ENCODE results near the gene POLR2J.
"Not testable (repeated sequence)": the region's sequence is repeated elsewhere in the genome, so short reads cannot be mapped to it uniquely, and the experiment has no call there.

POLR2J gene

DNA sequence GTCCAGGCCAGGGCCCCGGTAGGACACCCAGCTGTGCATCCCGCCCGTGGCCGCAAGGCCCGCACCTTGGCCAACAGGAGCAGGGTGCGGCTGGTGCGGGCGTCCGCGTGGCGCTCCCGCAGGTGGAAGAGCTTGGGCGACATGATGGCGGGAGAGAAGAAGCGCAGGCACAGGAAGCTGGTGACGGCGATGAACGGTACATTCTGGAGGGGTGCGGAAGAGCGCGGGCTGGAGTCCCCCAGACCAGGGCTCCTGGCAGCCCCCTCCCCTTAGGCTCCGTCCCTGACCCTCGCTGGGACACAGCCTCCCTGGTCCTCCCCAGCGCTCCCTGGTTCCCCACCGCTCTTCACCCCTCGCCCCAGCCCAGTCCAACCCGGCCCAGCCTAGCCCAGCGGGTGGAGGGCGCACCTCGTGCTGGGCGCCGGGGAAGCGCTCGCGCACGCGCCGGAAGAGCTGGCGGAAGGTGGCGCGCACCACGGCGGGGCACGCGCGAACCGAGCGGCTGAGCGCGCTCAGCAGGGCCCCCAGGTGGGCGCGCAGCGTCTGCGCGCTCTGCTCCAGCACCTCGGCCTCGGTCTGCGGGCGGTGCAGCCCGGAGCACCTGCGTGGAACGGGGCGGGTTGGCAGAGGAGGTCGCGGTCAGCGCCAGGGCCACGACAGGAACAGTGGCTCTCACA lies 15.9 kb upstream of the POLR2J start:
- DNase-seq: not testable (repeated sequence)

DNA sequence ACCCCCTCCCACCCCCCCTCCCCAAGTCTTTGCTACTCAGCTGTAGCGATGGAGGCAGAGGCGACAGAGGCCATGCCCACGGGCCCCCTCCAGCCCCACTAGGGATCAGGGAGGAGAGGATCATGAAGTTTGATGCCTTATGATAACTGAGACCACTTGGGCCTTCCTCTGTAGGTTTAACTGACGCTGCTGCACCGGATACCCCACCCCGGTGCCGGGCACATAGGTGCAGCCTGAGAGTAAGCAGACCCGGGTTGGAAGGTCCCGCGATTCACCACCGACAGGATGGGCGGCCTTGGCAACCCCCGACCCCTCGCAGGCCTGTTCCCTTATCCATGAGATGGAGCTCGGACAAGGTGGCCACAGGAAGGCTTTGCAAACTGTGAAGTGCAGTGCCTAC lies 15.3 kb upstream of the POLR2J start:
- not testable (repeated sequence) for DNase-seq

DNA sequence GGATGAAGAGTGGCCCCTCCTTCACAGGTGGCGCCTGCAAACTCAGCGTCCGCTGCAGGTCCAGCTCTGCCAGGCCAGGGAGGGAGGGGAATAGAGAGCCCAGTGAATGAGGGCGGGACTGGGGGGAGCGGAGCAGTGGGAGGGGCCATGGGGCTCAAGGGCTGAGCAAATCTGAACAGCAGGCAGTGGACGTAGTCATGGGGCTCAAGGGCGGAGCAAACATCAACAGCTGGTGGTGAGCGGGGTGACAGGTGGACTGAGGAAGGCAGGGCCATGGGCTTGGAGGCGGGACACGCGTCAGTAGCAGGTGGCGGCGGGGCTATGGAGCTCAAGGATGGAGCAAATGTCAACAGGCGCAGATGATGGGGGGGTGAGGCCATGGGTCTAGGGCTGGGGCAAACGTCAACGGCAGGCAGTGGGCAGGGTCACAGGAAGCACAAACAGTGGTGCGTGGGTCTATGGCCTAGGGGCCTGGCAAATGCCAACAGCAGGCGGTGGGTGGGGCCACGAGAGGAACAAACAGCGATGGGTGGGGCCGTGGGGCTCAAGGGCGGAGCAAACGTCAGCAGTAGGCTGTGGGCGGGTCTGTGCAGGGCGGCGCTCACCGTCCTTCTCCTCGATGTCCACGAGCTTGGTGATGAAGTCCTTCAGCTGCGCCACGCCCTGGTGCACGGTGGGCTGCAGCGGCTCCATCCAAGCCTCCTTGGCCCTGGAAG lies 14.7 kb upstream of the POLR2J start:
- not testable (repeated sequence) for DNase-seq

DNA sequence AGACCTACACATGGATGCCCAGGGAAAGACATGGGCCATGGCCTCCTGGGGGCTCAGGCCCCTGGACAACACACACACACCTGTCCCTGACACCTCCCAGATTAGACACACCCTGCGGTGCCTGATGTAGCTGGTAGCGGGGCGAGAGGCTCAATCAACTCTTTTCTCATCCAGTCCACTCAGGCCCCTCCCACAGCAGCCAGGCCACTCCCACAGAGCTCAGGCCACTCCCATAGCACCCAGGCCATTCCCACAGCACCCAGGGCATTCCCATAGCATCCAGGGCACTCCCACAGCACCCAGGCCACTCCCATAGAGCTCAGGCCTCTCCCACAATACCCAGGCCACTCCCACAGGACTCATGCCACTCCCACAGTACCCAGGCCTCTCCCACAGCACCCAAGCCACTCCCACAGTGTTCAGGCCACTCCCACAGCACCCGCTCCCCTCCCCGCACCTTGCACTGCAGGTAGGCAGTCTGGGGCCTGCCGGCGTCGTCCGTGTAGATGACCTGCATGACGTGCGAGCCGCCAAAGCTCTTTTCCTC lies 11.9 kb upstream of the POLR2J start:
- not testable (repeated sequence) for DNase-seq

DNA sequence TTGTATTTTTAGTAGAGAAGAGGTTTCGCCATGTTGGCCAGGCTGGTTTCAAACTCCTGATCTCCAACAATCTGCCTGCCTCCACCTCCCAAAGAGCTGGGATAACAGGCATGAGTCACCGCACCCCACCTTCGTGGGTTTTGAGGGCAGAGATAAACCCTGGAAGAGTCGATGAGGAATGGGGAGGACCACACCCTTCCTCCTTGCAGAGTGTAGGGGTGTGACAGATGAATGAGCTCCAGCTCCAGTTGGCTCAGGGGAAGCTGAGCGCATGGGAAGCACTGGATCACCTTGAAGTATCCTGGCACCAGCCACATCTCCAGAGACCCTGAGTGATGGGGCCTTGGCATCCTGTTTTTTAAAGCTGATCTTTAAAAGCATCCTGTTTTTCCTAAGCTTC lies 5.6 kb upstream of the POLR2J start:
- not testable (repeated sequence) for DNase-seq

DNA sequence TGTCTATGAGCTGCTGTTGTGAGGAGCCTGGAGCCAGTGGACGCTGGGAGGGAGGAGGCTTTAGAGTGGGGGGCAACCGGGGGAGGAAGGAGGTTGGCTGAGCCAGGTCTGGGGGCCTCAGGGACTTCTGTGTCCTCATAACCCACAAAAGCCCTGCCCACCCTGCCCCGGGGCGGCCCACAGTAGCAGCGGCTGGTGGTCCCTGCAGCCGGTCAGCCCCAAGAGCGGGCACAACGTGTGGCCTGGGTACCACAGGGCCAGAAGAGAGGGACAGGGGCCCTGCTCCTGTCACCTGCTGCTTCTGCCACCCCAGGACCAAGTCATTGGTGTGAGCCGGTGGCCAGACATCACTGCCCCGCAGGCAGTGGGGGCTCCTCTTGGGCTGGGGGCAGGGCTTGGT lies 3.2 kb upstream of the POLR2J start:
- not testable (repeated sequence) for DNase-seq

DNA sequence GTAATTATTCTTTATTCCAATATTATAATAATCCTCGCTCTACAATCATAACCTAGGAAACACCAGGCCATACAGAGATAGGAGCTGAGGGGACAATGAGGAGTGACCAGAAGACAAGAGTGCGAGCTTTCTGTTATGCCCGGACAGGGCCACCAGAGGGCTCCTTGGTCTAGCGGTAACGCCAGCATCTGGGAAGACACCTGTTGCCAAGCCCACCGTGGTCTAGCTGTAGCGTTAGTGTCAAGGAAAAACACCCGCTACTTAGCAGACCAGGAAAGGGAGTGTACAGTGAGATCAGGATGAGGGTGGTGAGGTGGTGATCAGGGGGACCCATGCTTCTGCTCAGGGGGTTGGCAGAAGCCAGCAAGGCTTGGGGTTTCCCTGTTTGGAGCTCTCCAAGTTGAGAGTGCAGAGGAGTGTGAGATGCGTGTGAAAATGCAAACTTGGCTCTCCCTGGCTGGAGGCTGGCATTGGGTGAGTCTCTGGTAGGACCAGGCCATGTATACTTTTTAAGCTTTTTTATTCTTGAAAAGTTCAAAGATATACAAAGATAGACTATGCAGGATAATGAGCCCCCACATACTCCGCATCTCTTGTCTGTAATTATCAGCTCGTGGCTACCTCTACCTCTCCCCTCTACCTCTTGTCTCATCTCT lies 1.4 kb upstream of the POLR2J start:
- not testable (repeated sequence) for DNase-seq

DNA sequence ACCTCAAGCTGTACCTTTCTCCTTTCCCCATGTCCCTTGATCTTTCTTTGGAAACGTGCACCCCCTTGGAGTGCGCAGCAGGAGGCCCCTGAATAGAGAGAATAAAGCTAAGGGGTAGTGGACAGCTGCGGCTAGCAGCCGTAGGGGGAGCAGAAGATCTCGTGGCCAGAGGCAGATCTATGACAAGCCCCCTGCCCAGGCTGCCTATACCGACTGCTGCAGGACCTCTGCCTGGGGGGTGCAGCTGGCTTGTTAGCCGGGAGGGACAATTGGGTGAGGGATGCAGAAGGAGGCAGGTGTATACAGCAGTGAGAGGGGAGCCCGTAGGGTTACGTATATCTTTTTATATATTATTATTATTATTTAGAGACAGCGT lies 475 bp upstream of the POLR2J start:
- DNase-seq: not testable (repeated sequence)

DNA sequence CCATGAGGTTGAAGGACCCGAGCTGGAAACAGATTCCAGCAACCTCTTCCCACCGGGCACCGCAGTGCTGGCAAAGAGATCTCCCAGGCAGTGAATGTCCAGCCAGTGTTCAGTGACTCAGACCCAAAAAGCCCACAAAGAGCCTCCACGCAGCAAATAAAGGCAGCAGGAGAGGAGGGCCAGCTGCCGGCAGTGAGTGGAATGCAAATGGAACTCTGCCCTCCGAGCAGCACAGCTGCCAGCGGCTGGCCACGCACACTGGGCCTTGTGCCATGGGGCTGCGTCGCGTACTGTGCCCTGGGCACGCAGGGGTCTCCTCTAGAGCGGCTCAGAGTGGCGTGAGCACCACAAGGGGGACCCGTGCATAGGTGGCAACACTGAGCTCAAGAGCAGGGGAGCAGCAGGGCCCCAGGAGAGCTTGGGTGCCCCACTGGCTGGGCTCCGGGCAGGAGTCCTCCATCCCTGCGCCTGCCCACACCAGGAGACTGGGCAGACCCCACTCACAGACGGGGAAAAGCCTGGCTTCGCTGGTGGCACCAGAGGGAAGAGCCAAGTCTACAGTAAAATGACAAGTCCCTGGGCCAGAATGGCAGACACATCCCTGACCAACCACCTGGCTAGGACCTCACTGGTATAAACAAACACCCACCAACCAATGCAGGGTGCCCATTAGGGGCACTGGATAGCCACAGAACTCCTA lies 3.8 kb downstream of the POLR2J start:
- not testable (repeated sequence) for DNase-seq

DNA sequence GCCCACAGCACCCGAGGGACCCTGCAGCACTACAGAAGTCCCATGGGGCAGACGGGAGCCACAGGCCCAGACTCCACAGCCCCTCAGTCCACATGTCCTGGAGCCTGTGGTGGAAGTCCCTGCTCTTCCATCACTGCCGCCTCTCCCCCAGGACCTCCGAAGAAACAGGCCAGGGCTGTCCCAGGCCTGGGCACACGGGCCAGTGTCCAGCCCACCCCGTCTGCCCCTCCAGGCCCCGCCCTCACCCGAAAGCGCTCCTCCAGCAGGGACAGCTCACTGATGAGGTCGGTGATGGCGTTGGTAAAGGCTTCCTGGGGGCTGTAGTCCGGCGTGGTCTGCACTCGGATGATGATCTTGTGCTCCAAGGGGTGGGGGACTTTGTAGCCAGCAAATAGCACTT lies 4.6 kb downstream of the POLR2J start:
- DNase-seq: not testable (repeated sequence)

DNA sequence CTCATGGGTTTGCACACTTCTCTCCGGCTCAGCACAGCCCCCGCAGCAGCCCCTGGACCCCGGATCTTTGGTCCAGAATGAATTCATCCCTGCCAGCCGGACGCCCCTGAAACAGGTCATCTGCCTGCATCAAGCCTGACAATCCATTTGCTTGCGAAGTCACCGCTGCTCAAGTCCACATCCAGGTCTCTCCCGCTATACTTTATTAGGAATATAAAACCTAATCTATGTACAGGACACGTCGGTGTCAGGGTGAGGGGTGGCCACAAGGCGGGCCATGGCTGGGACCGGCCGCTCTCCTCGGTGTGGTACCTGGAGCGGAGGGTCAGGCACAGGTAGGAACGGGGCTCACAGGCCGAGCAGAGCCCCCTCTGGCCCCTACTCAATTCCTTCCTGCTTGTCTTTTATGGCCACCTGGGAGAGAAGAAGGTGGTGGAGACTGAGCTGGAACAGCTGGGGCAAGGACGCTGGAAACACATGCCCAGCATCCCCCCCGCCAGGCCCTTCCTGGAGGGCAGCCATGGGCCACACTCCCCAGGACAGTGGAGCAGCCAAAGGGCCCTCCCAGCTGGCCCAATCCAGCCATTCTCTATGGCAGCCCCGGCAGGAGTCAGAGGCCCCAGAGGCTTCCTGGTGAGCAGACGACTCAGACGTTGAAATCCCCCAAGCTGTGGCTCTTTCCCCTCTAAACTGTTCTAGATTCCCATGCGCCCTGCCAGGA lies 5.3 kb downstream of the POLR2J start:
- DNase-seq: no peak

DNA sequence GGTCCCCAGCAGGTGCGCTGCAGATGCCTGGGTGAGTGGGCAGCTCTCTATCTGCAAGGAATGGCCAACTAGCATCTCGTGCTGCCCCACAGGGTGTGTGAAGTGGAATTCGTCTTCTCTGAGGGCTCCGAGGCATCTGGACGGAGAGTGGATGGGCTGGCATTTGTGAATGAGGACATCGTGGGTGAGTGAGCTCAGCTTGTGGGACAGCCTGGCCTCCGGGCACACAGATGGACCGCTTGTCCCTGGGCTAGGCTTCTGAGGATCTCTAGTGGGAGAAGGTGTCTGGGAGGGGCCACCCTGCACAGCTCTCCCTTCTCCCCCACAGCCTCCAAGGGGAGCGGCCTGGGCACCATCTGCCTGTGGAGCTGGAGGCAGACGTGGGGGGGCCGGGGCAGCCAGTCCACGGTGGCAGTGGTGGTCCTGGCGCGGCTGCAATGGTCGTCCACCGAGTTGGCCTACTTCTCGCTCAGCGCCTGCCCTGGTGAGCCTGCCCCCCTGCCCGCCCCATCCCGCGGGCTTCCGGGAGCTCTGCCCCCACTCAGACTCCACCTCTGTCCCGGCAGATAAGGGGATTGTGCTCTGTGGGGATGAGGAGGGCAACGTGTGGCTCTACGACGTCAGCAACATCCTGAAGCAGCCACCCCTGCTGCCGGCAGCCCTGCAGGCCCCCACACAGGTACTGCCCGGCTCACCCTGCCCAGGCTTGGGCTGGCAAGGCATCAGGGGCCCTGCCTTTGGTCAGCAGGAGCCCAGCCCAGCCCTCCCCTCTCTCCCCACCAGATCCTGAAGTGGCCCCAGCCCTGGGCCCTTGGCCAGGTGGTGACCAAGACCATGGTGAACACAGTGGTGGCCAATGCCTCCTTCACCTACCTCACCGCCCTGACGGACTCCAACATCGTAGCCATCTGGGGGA lies 6.3 kb downstream of the POLR2J start:
- no peak for DNase-seq

DNA sequence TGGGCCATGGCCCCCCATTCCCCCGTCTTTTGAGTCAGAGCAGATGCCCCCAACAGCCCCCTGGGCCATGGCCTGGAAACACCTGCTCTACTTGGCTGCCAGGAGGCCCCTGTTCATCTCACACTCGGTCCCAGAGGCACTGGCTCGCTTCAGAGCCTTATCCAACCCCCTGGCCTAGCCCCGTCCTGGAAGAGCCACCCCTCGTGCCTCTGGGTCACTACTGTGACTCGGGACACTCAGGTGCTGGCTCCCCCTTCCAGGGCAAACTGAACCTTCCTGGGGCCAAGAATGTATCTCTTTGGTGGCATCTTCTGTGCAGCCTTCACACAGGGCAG lies 7.0 kb downstream of the POLR2J start:
- no peak for DNase-seq

DNA sequence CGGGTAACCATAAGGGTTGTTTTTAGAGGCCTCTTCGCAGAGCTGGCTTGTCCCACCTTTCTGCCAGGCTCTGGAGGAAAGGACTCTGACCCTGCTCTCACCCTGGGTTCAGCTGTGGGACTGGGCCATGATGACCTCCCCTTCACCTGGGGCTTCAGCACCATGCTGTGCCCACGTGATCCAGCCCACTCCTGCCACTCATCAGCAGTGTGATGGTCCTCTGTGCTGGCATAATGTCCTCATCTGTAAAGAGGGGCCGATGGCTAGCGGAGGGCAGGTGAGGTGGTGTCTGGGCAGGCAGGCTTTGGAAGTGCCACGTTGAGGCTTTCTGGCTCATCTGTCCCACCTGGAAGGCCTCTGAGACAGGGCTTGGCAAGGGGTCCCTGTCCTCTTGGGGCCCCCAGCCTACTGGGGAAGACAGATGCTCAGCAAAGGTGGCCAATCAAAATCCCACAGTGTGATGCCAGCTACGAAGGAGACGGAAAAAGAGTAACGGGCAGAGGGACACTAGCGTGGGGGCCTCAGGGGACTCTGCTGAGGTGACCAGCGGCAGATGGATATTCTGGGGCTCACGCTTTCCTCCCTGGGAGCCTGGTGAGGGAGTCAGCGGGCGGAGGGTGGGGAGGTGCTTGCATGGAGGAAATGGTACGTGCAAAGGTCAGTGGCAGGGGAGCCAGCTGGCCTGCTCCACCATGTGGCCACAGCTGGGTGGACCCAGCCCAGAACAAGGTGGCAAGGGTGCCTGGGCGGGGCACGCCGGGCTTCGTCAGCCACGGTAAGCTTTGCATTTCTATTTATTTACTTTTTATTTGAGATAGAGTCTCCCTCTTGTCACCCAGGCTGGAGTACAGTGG lies 8.5 kb downstream of the POLR2J start:
- no peak for DNase-seq

DNA sequence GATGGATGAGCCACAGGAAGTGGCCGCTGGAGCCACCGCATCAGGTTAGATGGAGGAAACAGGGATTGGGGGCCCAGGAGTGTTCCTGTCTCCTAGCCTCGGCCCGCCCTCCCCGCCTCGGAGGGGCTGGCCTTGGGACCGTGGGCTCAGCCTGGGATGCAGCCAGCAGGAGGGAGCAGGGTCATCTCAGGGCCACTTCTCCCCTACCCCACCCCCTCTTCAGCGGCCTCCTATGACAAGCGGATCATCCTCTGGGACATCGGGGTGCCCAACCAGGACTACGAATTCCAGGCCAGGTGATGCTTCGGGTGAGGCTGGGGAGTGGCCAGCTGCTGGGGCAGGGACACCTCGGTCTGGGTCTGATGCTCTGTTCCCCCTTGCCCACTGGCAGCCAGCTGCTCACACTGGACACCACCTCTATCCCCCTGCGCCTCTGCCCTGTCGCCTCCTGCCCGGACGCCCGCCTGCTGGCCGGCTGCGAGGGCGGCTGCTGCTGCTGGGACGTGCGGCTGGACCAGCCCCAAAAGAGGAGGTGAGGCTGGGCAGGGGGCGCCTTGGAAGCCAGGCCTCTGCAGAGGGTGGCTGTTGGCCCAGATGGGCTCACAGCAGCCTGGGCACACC lies 9.3 kb downstream of the POLR2J start:
- DNase-seq: no peak

DNA sequence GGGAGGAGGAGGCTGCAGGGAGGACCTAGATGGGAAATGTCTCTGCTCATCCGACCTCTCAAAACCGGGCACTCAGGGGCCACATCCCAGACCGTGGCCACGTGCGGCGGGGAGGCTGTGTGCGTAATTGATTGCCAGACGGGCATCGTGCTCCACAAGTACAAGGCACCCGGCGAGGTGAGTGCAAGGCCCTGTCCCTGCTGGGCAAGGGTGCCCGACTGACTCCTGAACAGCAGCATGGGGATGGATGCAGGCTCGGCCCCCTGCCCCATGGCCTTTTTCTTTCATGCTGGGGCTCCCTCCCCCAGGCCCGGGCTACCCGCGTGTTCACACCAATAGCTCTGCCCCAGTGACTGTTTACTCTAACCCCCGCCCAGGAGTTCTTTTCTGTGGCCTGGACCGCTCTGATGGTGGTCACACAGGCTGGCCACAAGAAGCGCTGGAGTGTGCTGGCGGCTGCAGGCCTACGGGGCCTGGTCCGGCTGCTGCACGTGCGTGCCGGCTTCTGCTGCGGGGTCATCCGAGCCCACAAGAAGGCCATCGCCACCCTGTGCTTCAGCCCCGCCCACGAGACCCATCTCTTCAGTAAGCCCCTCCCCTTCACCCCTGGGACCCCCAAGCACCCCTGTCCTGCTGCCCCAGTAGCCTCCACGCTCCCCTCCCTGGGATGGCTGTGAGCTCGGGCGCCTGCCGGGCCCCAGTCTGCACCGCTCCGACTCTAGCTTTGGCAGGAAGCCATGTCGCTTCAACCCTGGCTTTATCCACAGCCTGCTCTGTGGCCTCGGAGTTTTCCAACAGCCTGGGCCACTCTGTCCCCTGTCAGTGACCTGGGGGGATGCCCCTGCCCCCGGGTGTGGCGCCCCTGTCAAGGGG lies 10.0 kb downstream of the POLR2J start:
- DNase-seq: no peak

DNA sequence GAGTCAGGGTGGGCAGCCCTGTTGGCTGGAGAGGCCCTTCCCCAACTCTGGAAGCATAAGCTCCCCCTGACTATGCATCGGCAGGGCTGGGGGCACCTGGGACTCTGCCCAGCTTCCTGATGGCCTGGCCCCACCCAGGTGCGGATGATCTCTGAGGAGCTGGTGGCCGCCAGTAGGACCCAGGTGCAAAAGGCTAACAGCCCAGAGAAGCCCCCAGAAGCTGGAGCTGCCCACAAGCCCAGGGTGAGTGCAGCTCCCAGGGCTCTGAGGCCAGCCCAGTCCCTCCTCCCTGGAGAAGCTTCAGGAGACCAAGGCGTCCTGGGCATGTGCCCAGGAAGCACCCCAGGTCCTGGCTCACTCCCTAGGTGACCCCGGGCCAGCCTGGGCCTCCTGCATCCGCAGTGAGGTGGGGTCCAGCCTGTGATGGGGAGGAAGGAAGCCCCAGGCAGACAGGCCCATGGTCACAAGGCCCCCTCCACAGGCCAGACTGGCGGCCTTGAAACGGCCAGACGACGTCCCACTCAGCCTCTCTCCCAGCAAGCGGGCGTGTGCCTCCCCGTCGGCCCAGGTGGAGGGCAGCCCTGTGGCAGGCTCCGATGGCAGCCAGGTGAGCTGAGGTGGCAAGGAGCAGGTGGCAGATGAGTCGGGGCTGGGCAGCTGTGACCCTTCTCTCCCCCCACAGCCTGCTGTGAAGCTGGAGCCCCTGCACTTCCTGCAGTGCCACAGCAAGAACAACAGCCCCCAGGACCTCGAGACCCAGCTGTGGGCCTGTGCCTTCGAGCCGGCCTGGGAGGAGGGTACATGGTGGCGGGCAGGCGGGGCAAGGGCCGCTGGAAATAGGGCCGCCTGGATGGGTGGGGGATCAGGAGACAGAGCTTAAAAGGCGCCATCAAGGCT lies 10.9 kb downstream of the POLR2J start:
- DNase-seq: no peak

DNA sequence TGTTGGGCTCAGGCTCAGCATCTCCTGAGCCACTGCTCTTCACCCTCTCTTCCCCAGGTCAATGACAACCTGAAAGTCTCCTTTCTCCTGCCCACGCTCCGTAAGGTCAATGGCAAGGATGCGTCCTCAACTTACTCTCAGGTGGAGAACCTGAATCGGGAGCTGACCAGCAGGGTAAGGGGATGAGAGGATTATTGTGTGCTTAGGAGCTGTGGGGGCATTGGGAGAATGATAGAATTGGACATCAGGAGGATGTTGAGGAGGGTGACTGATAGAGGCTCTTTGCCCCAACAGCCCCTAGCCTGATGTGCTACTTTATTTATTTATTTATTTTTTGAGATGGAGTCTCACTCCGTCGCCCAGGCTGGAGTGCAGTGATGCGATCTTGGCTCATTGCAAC lies 12.6 kb downstream of the POLR2J start:
- DNase-seq: no peak

All from NCI-H1105 (cell line).